ENCODE results near the gene PRKCB.

Gene PRKCB

GRCh38 chr16:24062270-24062817 lies 226.6 kb downstream of the PRKCB start:
- no peaks in the 10 kb centered on the region for H4K20me1 ChIP-seq (ENCODE audit: low read depth, low read length)
- no peaks in the 10 kb centered on the region for H3F3A ChIP-seq (ENCODE audit: insufficient read depth)
- no peak overlapping the region for H3K4me3 ChIP-seq (ENCODE audit: insufficient read depth, low read length, poor library complexity, severe bottlenecking)
- no peak overlapping the region for H3K27ac ChIP-seq (ENCODE audit: low read depth, low read length)
- H3K4me2 ChIP-seq (ENCODE audit: low read depth, low read length, poor library complexity, severe bottlenecking) = no peak overlapping the region
- H3K79me2 ChIP-seq (ENCODE audit: insufficient read depth, low read length) = no peaks in the 10 kb centered on the region
- H3K27me3 ChIP-seq (ENCODE audit: low read length) = no peaks in the 10 kb centered on the region
- no peaks in the 10 kb centered on the region for H3K36me3 ChIP-seq (ENCODE audit: low read length)
- H3K9me3 ChIP-seq (ENCODE audit: insufficient read depth, low read length) = no peaks in the 10 kb centered on the region
- no peak overlapping the region for H3K9ac ChIP-seq (ENCODE audit: low read length)
- no peak for TF ChIP-seq EZH2phosphoT487 (conservative IDR thresholded peaks at IDR 0.05; ENCODE audit: low read length)
- TF ChIP-seq CTCF (IDR thresholded peaks at IDR 0.05; ENCODE audit: insufficient read depth, low read length, poor library complexity, severe bottlenecking) = no peak
- no peak overlapping the region for H2AFZ ChIP-seq (ENCODE audit: low read depth, low read length, severe bottlenecking)
- no peaks in the 10 kb centered on the region for H3K9me2 ChIP-seq (replicated peaks; ENCODE audit: insufficient read depth, low read length)

- no peaks in the 10 kb centered on the region for H3K79me2 ChIP-seq (ENCODE audit: insufficient read depth, low read length)
- H3K9me3 ChIP-seq (ENCODE audit: insufficient read depth, low read length) = no peaks in the 10 kb centered on the region
- H3F3A ChIP-seq (ENCODE audit: insufficient read depth) = no peaks in the 10 kb centered on the region
- H2AFZ ChIP-seq (ENCODE audit: low read depth, low read length, severe bottlenecking) = no peak overlapping the region
- no peaks in the 10 kb centered on the region for H4K20me1 ChIP-seq (ENCODE audit: low read depth, low read length)
- H3K27ac ChIP-seq (ENCODE audit: low read depth, low read length) = no peak overlapping the region
- H3K9me2 ChIP-seq (replicated peaks; ENCODE audit: insufficient read depth, low read length) = no peaks in the 10 kb centered on the region
- H3K4me3 ChIP-seq (ENCODE audit: insufficient read depth, low read length, poor library complexity, severe bottlenecking) = no peak overlapping the region
- H3K9ac ChIP-seq (ENCODE audit: low read length) = no peak overlapping the region
- H3K27me3 ChIP-seq (ENCODE audit: low read length) = no peaks in the 10 kb centered on the region
- no peak overlapping the region for H3K4me2 ChIP-seq (ENCODE audit: low read depth, low read length, poor library complexity, severe bottlenecking)
- no peaks in the 10 kb centered on the region for H3K36me3 ChIP-seq (ENCODE audit: low read length)
- no peak for TF ChIP-seq EZH2phosphoT487 (conservative IDR thresholded peaks at IDR 0.05; ENCODE audit: low read length)
- no peak for TF ChIP-seq CTCF (IDR thresholded peaks at IDR 0.05; ENCODE audit: insufficient read depth, low read length, poor library complexity, severe bottlenecking)
These were observed 233.3 kb downstream of the PRKCB start for GRCh38 chr16:24069036-24069590.

GRCh38 chr16:24070851-24071250 lies 235.1 kb downstream of the PRKCB start:
- Histone ChIP-seq H3K9ac (ENCODE audit: low read length) (no peak overlapping the region), H3K9me3 (ENCODE audit: insufficient read depth, low read length) (no peaks in the 10 kb centered on the region), H3K36me3 (ENCODE audit: low read length) (no peaks in the 10 kb centered on the region), H3K27ac (ENCODE audit: low read depth, low read length) (no peak overlapping the region), H3K4me3 (ENCODE audit: insufficient read depth, low read length, poor library complexity, severe bottlenecking) (no peak overlapping the region), H3K4me2 (ENCODE audit: low read depth, low read length, poor library complexity, severe bottlenecking) (no peak overlapping the region), H2AFZ (ENCODE audit: low read depth, low read length, severe bottlenecking) (no peak overlapping the region), H3K27me3 (ENCODE audit: low read length) (no peaks in the 10 kb centered on the region), H3K79me2 (ENCODE audit: insufficient read depth, low read length) (no peaks in the 10 kb centered on the region), H3K9me2 (replicated peaks; ENCODE audit: insufficient read depth, low read length) (no peaks in the 10 kb centered on the region), H4K20me1 (ENCODE audit: low read depth, low read length) (no peaks in the 10 kb centered on the region), H3F3A (ENCODE audit: insufficient read depth) (no peaks in the 10 kb centered on the region)
- TF ChIP-seq CTCF (IDR thresholded peaks at IDR 0.05; ENCODE audit: insufficient read depth, low read length, poor library complexity, severe bottlenecking) (peak; percentile 38), EZH2phosphoT487 (conservative IDR thresholded peaks at IDR 0.05; ENCODE audit: low read length) (no peak)

Data from SU-DHL-6 (cell line).